H1 (cell line): ENCODE data around the gene GRID1.

Experiments
- EP300 ChIP-seq, 2 experiments: IDR thresholded peaks; 1 replicate in 1 of 2; 2 replicates in 1 of 2; pipeline ENCODE4 v1.6.1; 2011 to 2012; ENCODE audit warnings: low read depth in 2 of 2, low read length in 2 of 2, mild to moderate bottlenecking in 2 of 2, borderline replicate concordance in 1 of 2, inconsistent platforms in 1 of 2, moderate library complexity in 1 of 2
- EZH2 ChIP-seq: fragments of 200-600 bp; sonication (generic); IDR thresholded peaks from 2 replicates; pipeline ENCODE4 v1.7.1; 2012; ENCODE audit warnings: low read depth, mild to moderate bottlenecking, moderate library complexity, low read length, inconsistent platforms; ENCODE audit not compliant: severe bottlenecking
- JUN ChIP-seq: IDR thresholded peaks from 2 replicates; pipeline ENCODE4 v1.6.1; 2011; ENCODE audit warnings: low read depth, mild to moderate bottlenecking, improper control_type of control experiment, low read length
- POLR2A ChIP-seq, 2 experiments: IDR thresholded peaks; 1 replicate in 1 of 2; 2 replicates in 1 of 2; pipeline ENCODE4 v1.6.1; 2011; ENCODE audit warnings: low read depth in 2 of 2, low read length in 2 of 2, mild to moderate bottlenecking in 2 of 2; ENCODE audit errors: control extremely low read depth in 1 of 2
- RBBP5 ChIP-seq: IDR thresholded peaks from 2 replicates; pipeline ENCODE4 v1.7.1; 2012; ENCODE audit warnings: low read depth, mild to moderate bottlenecking, inconsistent platforms, low read length, moderate library complexity, borderline replicate concordance
- SP2 ChIP-seq: IDR thresholded peaks from 2 replicates; pipeline ENCODE4 v1.6.1; 2012; ENCODE audit warnings: mild to moderate bottlenecking, low read length, inconsistent platforms
- TCF12 ChIP-seq: IDR thresholded peaks from 2 replicates; pipeline ENCODE4 v1.6.1; 2011; ENCODE audit warnings: low read depth, mild to moderate bottlenecking, low read length
- ZNF274 ChIP-seq: IDR thresholded peaks from 2 replicates; pipeline ENCODE4 v1.7.0; 2012; ENCODE audit warnings: low read length, borderline replicate concordance; ENCODE audit errors: extremely low read depth
- TF ChIP-seq, protein P1 (sequence below): IDR thresholded peaks from 2 replicates; pipeline ENCODE4 v1.6.1; 2012; ENCODE audit warnings: low read length, inconsistent platforms
- TF ChIP-seq, protein P2 (sequence below), 3 experiments: IDR thresholded peaks; 1 replicate in 2 of 3; 2 replicates in 1 of 3; pipeline versions ENCODE4 v1.5.1 to v1.6.1; 2011; ENCODE audit warnings: low read length in 3 of 3, mild to moderate bottlenecking in 3 of 3, inconsistent platforms in 2 of 3, low read depth in 1 of 3, moderate library complexity in 1 of 3; ENCODE audit not compliant: insufficient read depth in 1 of 3; ENCODE audit errors: control extremely low read depth in 1 of 3
- TF ChIP-seq, protein P3 (sequence below): IDR thresholded peaks from 2 replicates; pipeline ENCODE4 v1.6.1; 2012; ENCODE audit warnings: inconsistent platforms
- TF ChIP-seq, protein P4 (sequence below): IDR thresholded peaks from 2 replicates; pipeline ENCODE4 v1.6.1; 2011; ENCODE audit warnings: low read length, improper control_type of control experiment

DNA sequence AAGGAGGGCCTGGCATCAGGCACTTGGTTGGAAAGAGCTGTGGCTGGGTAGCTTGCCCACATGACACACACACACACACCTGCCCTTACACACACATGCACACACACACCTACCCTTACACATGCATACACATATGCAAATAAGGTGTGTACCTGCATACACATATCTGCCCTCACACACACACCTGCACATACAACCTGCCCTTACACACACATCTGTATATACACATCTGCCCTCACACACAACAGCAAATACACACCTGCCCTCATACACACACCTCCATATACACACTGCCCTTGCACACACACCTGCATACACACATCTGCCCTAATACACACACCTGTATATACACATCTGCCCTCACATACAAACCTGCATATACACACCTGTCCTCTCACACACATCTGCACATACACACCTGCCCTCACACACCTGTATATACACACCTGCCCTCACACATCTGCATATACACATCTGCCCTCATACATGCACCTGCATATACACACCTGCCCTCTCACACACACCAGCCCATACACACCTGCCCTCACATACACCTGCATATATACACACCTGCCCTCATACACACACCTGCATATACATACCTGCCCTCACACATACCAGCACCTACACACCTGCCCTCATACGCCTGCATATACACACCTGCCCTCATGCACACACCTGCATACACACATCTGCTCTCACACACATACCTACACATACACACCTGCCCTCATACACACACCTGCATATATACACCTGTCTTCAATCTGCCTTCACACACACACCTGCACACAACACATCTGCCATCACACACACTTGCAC, 82.9 kb downstream of the GRID1 start:
- TF ChIP-seq, protein P1, sequence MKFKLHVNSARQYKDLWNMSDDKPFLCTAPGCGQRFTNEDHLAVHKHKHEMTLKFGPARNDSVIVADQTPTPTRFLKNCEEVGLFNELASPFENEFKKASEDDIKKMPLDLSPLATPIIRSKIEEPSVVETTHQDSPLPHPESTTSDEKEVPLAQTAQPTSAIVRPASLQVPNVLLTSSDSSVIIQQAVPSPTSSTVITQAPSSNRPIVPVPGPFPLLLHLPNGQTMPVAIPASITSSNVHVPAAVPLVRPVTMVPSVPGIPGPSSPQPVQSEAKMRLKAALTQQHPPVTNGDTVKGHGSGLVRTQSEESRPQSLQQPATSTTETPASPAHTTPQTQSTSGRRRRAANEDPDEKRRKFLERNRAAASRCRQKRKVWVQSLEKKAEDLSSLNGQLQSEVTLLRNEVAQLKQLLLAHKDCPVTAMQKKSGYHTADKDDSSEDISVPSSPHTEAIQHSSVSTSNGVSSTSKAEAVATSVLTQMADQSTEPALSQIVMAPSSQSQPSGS: no peak
- TF ChIP-seq POLR2A (IDR thresholded peaks at IDR 0.05; ENCODE audit: control extremely low read depth in 1 of 2, low read depth in 2 of 2, low read length in 2 of 2) (no peak), JUN (no peak), TCF12 (no peak), RBBP5 (no peak), ZNF274 (no peak), EZH2 (no peak), EP300 (IDR thresholded peaks at IDR 0.05; ENCODE audit: borderline replicate concordance in 1 of 2, low read depth in 2 of 2, low read length in 2 of 2) (no peak), SP2 (no peak)
- TF ChIP-seq, protein P2, sequence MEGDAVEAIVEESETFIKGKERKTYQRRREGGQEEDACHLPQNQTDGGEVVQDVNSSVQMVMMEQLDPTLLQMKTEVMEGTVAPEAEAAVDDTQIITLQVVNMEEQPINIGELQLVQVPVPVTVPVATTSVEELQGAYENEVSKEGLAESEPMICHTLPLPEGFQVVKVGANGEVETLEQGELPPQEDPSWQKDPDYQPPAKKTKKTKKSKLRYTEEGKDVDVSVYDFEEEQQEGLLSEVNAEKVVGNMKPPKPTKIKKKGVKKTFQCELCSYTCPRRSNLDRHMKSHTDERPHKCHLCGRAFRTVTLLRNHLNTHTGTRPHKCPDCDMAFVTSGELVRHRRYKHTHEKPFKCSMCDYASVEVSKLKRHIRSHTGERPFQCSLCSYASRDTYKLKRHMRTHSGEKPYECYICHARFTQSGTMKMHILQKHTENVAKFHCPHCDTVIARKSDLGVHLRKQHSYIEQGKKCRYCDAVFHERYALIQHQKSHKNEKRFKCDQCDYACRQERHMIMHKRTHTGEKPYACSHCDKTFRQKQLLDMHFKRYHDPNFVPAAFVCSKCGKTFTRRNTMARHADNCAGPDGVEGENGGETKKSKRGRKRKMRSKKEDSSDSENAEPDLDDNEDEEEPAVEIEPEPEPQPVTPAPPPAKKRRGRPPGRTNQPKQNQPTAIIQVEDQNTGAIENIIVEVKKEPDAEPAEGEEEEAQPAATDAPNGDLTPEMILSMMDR (IDR thresholded peaks at IDR 0.05; ENCODE audit: control extremely low read depth in 1 of 3, insufficient read depth in 1 of 3, low read depth in 1 of 3, low read length in 3 of 3): no peak
- TF ChIP-seq, protein P3, sequence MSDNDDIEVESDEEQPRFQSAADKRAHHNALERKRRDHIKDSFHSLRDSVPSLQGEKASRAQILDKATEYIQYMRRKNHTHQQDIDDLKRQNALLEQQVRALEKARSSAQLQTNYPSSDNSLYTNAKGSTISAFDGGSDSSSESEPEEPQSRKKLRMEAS: no peak
- TF ChIP-seq, protein P4, sequence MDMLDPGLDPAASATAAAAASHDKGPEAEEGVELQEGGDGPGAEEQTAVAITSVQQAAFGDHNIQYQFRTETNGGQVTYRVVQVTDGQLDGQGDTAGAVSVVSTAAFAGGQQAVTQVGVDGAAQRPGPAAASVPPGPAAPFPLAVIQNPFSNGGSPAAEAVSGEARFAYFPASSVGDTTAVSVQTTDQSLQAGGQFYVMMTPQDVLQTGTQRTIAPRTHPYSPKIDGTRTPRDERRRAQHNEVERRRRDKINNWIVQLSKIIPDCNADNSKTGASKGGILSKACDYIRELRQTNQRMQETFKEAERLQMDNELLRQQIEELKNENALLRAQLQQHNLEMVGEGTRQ: no peak
